NB4 (cell line): Measurements from ENCODE around the gene ROR2.

ENCODE experiments used
- DNase-seq: peaks from one replicate; pipeline ENCODE4 v3.0.0; 2010; ENCODE audit warnings: low read depth
- H3K4me3 ChIP-seq: one replicate; pipeline ENCODE4 v1.5.1; 2011; ENCODE audit warnings: mild to moderate bottlenecking, low read depth, low read length, moderate library complexity
- MYC ChIP-seq: IDR thresholded peaks from 2 replicates; pipeline ENCODE4 v1.6.1; 2011; ENCODE audit warnings: low read depth, low read length
- POLR2A ChIP-seq: IDR thresholded peaks from 2 replicates; pipeline ENCODE4 v1.6.1; 2011; ENCODE audit warnings: mild to moderate bottlenecking; ENCODE audit not compliant: insufficient read length; ENCODE audit errors: extremely low read depth
- TF ChIP-seq, protein P1 (sequence below): IDR thresholded peaks from 2 replicates; pipeline ENCODE4 v1.6.1; 2011; ENCODE audit warnings: low read depth, low read length
- TF ChIP-seq, protein P2 (sequence below): IDR thresholded peaks from one replicate; pipeline ENCODE4 v1.5.1; 2012; ENCODE audit warnings: low read depth, low read length

ROR2 gene

DNA sequence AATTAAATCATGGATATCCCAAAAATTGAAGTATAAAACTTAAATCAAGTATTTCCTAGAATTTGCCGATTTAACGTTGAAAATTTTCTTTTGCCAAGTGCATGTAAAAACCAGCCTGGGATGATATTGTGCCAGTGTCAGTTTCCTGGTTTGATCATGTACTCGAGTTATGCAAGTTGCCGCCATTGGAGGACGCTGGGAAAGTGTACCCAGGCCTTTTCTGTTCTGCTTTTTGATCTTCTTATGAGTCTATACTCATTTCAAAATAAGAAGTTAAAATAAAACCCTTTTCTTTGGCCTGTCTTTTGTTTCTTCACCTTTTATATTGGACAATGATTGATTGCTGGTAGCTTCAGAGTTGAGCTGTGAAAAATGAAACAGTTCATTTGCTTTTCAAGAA is 433.3 kb downstream of the ROR2 start:
- no peak for TF ChIP-seq MYC
- TF ChIP-seq POLR2A = no peak
- TF ChIP-seq, protein P1, sequence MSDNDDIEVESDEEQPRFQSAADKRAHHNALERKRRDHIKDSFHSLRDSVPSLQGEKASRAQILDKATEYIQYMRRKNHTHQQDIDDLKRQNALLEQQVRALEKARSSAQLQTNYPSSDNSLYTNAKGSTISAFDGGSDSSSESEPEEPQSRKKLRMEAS = no peak
- TF ChIP-seq, protein P2, sequence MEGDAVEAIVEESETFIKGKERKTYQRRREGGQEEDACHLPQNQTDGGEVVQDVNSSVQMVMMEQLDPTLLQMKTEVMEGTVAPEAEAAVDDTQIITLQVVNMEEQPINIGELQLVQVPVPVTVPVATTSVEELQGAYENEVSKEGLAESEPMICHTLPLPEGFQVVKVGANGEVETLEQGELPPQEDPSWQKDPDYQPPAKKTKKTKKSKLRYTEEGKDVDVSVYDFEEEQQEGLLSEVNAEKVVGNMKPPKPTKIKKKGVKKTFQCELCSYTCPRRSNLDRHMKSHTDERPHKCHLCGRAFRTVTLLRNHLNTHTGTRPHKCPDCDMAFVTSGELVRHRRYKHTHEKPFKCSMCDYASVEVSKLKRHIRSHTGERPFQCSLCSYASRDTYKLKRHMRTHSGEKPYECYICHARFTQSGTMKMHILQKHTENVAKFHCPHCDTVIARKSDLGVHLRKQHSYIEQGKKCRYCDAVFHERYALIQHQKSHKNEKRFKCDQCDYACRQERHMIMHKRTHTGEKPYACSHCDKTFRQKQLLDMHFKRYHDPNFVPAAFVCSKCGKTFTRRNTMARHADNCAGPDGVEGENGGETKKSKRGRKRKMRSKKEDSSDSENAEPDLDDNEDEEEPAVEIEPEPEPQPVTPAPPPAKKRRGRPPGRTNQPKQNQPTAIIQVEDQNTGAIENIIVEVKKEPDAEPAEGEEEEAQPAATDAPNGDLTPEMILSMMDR = no peak
- peak; percentile 13 for DNase-seq
- no peak overlapping the region for H3K4me3 ChIP-seq

DNA sequence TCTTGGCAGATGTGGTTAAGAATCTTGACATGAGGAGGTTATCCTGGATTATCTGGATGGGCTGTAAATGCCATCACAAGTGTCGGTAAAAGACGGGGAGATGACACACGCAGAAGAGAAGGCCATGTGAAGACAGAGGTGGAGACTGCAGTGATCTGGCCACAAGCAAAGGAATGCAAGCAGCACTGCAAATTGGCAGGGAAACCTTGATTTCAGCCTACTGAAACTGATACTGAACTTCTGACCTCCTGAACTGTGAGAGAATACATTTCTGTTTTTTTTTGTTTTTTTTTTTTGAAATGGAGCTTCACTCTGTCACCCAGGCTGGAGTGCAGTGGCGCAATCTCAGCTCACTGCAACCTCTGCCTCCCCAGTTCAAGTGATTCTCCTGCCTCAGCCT is 433.9 kb downstream of the ROR2 start:
- no peak for DNase-seq
- no peak for TF ChIP-seq POLR2A
- no peak for TF ChIP-seq MYC
- TF ChIP-seq, protein P2 = no peak
- TF ChIP-seq, protein P1 = no peak
- no peak overlapping the region for H3K4me3 ChIP-seq

DNA sequence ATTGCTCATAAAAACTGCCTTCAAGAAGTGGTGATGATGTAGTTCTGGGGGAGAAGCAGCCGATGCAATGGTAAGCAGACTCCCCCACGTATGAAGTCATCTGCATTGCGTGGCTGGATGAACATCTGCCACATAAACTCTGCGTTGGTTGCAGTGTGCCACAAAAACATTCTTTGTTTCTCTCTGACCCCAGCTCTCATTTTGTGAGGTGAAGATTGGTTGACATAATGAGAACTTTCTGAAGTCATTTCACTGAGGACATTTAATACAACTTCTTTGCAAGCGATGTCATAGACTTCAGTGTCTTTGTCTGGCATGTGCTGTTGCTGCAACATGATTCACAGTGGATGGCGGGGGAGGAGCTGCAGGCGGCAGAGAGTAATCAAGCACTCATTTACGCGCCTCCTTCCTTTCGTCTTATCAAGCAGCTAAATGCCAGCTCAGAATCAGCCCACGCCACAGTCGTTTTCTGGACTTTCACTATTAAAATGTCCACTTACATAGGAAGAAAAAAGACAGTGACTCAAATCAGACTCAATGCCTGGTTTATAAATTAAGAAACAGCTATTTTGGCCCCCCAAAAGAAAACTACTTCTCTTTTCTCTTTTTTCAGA is 434.8 kb downstream of the ROR2 start:
- TF ChIP-seq, protein P1 = peak; percentile 73
- TF ChIP-seq POLR2A (no peak), MYC (no peak)
- TF ChIP-seq, protein P2 = no peak
- peak overlapping the region; percentile 41 for H3K4me3 ChIP-seq
- peak; percentile 87 for DNase-seq
